ENCODE data around the gene TAPT1. TPM values are rescaled to one million over a fixed set of nuclear protein-coding genes. Genes with fewer than 3 reads are reported as not detected.

TAPT1 gene
- total and polyA plus RNA-seq, 2 of the 13 experiments (the other 11 are each of a cell fraction or from before 2014, with no cell fraction given): 24.5 to 25.3 TPM

GRCh38 chr4:16140879-16141249, 85.4 kb downstream of the TAPT1 start (continued):
- peak; percentile 77; the same call in 1 of the 2 replicates for TF ChIP-seq ZBTB26 (CRISPR knock-in tag; IDR thresholded peaks at IDR 0.05; ENCODE audit: borderline replicate concordance)
- no peak for TF ChIP-seq MLXIP (CRISPR knock-in tag; IDR thresholded peaks at IDR 0.05; ENCODE audit: borderline replicate concordance)
- peak; percentile 68; the same call in 1 of the 2 replicates for TF ChIP-seq PPARG (CRISPR knock-in tag; conservative IDR thresholded peaks at IDR 0.05)
- TF ChIP-seq ZNF274 (CRISPR knock-in tag; IDR thresholded peaks at IDR 0.05): no peak
- TF ChIP-seq ZNF777 (CRISPR knock-in tag; IDR thresholded peaks at IDR 0.05): no peak
- no peak for TF ChIP-seq MED13 (CRISPR knock-in tag; IDR thresholded peaks at IDR 0.05)
- TF ChIP-seq NR3C1 (CRISPR knock-in tag; IDR thresholded peaks at IDR 0.05): no peak
- TF ChIP-seq ZNF468 (CRISPR knock-in tag; IDR thresholded peaks at IDR 0.05): no peak
- no peak for TF ChIP-seq BCLAF1 (IDR thresholded peaks at IDR 0.05)
- no peak for TF ChIP-seq ELK4 (CRISPR knock-in tag; IDR thresholded peaks at IDR 0.05; ENCODE audit: borderline replicate concordance)
- TF ChIP-seq REXO4 (CRISPR knock-in tag; IDR thresholded peaks at IDR 0.05; ENCODE audit: borderline replicate concordance): no peak
- TF ChIP-seq TRIM22 (IDR thresholded peaks at IDR 0.05): no peak
- TF ChIP-seq FOXA3 (CRISPR knock-in tag; IDR thresholded peaks at IDR 0.05): peak; percentile 84
- TF ChIP-seq ZFP41 (CRISPR knock-in tag; IDR thresholded peaks at IDR 0.05; ENCODE audit: borderline replicate concordance): no peak
- TF ChIP-seq ZUFSP (CRISPR knock-in tag; IDR thresholded peaks at IDR 0.05; ENCODE audit: borderline replicate concordance): no peak
- no peak for TF ChIP-seq NFIB (CRISPR knock-in tag; IDR thresholded peaks at IDR 0.05; ENCODE audit: borderline replicate concordance)
- TF ChIP-seq ZNF543 (CRISPR knock-in tag; IDR thresholded peaks at IDR 0.05): no peak
- peak; percentile 56; the same call in 1 of the 2 replicates for TF ChIP-seq ELF1 (CRISPR knock-in tag; IDR thresholded peaks at IDR 0.05)

Data from HepG2 (cell line).